Activated CD4-positive, alpha-beta T cell treated with anti-CD3 and anti-CD28 coated beads for 36 hours (primary cell): Measurements from ENCODE around the gene KANK2. TPM values are rescaled to one million over a fixed set of nuclear protein-coding genes. Genes with fewer than 3 reads are reported as not detected.

Experiments used
- total RNA-seq, 2 experiments: library from RNA; stranded (reverse); gene quantifications; one replicate each; pipeline ENCODE4 v1.2.3, GENCODE V29; 2021

The KANK2 gene
- total RNA-seq, 2 experiments from 2014 or later: 0.91 to 1.2 TPM

Other genes with a start within 250 kb of the KANK2 start
- gene SMARCA4, start 236.5 kb downstream of the KANK2 start, total RNA-seq: 100 to 1,000 TPM; 102 to 116 TPM
- 10 to 100 TPM; 73.0 to 73.8 TPM for gene LDLR, start 108.1 kb downstream of the KANK2 start, total RNA-seq
- gene SPC24, start 41.8 kb downstream of the KANK2 start, total RNA-seq: 10 to 100 TPM; 59.6 to 72.2 TPM
- not detected for gene ANGPTL8, start 42.1 kb upstream of the KANK2 start, total RNA-seq
- gene DOCK6, start 65.0 kb upstream of the KANK2 start, total RNA-seq: 1 to 10 TPM; 2.8 to 4.6 TPM
- gene TSPAN16, start 98.6 kb upstream of the KANK2 start, total RNA-seq: not detected
- gene RAB3D, start 142.1 kb upstream of the KANK2 start, total RNA-seq: 1 to 10 TPM; 7.5 to 8.9 TPM
- gene TMEM205, start 148.7 kb upstream of the KANK2 start, total RNA-seq: 10 to 100 TPM; 28.0 to 32.6 TPM
- 10 to 100 TPM; 15.3 to 18.0 TPM for gene CCDC159, start 149.0 kb upstream of the KANK2 start, total RNA-seq
- gene PLPPR2, start 157.9 kb upstream of the KANK2 start, total RNA-seq: 1 to 10 TPM; 2.1 to 2.2 TPM
- gene SWSAP1, start 177.1 kb upstream of the KANK2 start, total RNA-seq: 1 to 10 TPM; 1.5 to 1.7 TPM
- gene EPOR, start 186.8 kb upstream of the KANK2 start, total RNA-seq: 1 to 10 TPM; 8.0 to 8.4 TPM
- gene RGL3, start 221.8 kb upstream of the KANK2 start, total RNA-seq: not detected
- under 1 TPM; 0.16 to 0.25 TPM for gene ODAD3, start 237.6 kb upstream of the KANK2 start, total RNA-seq
- gene PRKCSH, start 238.1 kb upstream of the KANK2 start, total RNA-seq: 100 to 1,000 TPM; 225 to 269 TPM